ENCODE data around the gene GRIK5.

GRIK5 gene

GRCh38 chr19:42093926-42094325 lies 23.9 kb upstream of the GRIK5 start:
- no peak for DNase-seq

GRCh38 chr19:42093505-42093904 lies 23.5 kb upstream of the GRIK5 start:
- DNase-seq, result no peak

- peak; percentile 56 for DNase-seq
These were observed 22.3 kb upstream of the GRIK5 start for GRCh38 chr19:42092350-42092749.

- no peak for DNase-seq
These were observed 21.7 kb upstream of the GRIK5 start for GRCh38 chr19:42091742-42092141.

- DNase-seq, result no peak
These were observed 21.3 kb upstream of the GRIK5 start for GRCh38 chr19:42091300-42091699.

GRCh38 chr19:42090672-42091071 lies 20.7 kb upstream of the GRIK5 start:
- no peak for DNase-seq

GRCh38 chr19:42089772-42090171 lies 19.8 kb upstream of the GRIK5 start:
- no peak for DNase-seq

GRCh38 chr19:42089191-42089750 lies 19.3 kb upstream of the GRIK5 start:
- DNase-seq, result no peak

GRCh38 chr19:42088471-42089190 lies 18.6 kb upstream of the GRIK5 start:
- no peak for DNase-seq

- DNase-seq, result no peak
These were observed 17.0 kb upstream of the GRIK5 start for GRCh38 chr19:42086770-42087550.

- no peak for DNase-seq
These were observed 16.3 kb upstream of the GRIK5 start for GRCh38 chr19:42086188-42086736.

- DNase-seq, result no peak
These were observed 13.5 kb upstream of the GRIK5 start for GRCh38 chr19:42083537-42083936.

- no peak for DNase-seq
These were observed 11.7 kb upstream of the GRIK5 start for GRCh38 chr19:42081584-42082203.

GRCh38 chr19:42080764-42081375 lies 10.9 kb upstream of the GRIK5 start:
- no peak for DNase-seq

GRCh38 chr19:42079886-42080763 lies 10.1 kb upstream of the GRIK5 start:
- DNase-seq, result no peak

GRCh38 chr19:42079276-42079669 lies 9.3 kb upstream of the GRIK5 start:
- no peak for DNase-seq

GRCh38 chr19:42078538-42079275 lies 8.7 kb upstream of the GRIK5 start:
- no peak for DNase-seq

- no peak for DNase-seq
These were observed 8.1 kb upstream of the GRIK5 start for GRCh38 chr19:42078058-42078457.

- peak; percentile 55 for DNase-seq
These were observed 6.5 kb upstream of the GRIK5 start for GRCh38 chr19:42076380-42076944.

GRCh38 chr19:42075616-42076379 lies 5.8 kb upstream of the GRIK5 start, which contains the start of gene ZNF574:
ZNF574 (plus strand) TSS chr19:42076166; CDS start chr19:42078607, 2,441 bp downstream.
- DNase-seq, result peak; percentile 99
